PFSK-1 (cell line): ENCODE results near the gene TIMM13.

ENCODE experiments used
- FOXP2 ChIP-seq: optimal IDR thresholded peaks from 2 replicates; pipeline ENCODE3; 2011; ENCODE audit warnings: borderline replicate concordance, control low read depth, inconsistent platforms; ENCODE audit not compliant: insufficient read depth; ENCODE audit errors: extremely low read length, extremely low read depth
- POLR2AphosphoS5 ChIP-seq: IDR thresholded peaks from 2 replicates; pipeline ENCODE4 v1.6.1; 2012; ENCODE audit warnings: low read depth, mild to moderate bottlenecking, control low read depth, low read length, moderate library complexity
- REST ChIP-seq, 2 experiments: IDR thresholded peaks; 2 replicates each; pipeline versions ENCODE4 v1.6.1 to v1.8.0; 2011 to 2012; ENCODE audit warnings: low read depth in 2 of 2, low read length in 2 of 2, control low read depth in 1 of 2, inconsistent platforms in 1 of 2, mild to moderate bottlenecking in 1 of 2, moderate library complexity in 1 of 2; ENCODE audit not compliant: insufficient read depth in 1 of 2
- SIN3A ChIP-seq: IDR thresholded peaks from 2 replicates; pipeline ENCODE4 v1.6.1; 2012; ENCODE audit warnings: mild to moderate bottlenecking, low read length, moderate library complexity, borderline replicate concordance; ENCODE audit not compliant: insufficient read depth
- TAF1 ChIP-seq: IDR thresholded peaks from 2 replicates; pipeline ENCODE4 v1.6.1; 2012; ENCODE audit warnings: low read length, control low read depth, borderline replicate concordance; ENCODE audit not compliant: insufficient read depth

TIMM13 gene

GRCh38 chr19:2461751-2462634 is 34.6 kb upstream of the TIMM13 start:
- no peak for TF ChIP-seq SIN3A
- no peak for TF ChIP-seq TAF1
- TF ChIP-seq FOXP2 = no peak
- no peak for TF ChIP-seq REST (IDR thresholded peaks at IDR 0.05; ENCODE audit: insufficient read depth in 1 of 2, low read depth in 2 of 2, low read length in 2 of 2)

GRCh38 chr19:2460245-2460644 is 32.9 kb upstream of the TIMM13 start:
- TF ChIP-seq REST (IDR thresholded peaks at IDR 0.05; ENCODE audit: insufficient read depth in 1 of 2, low read depth in 2 of 2, low read length in 2 of 2) = no peak
- TF ChIP-seq TAF1 = no peak
- TF ChIP-seq FOXP2 = no peak
- TF ChIP-seq SIN3A = no peak
- TF ChIP-seq POLR2AphosphoS5 = no peak

DNA sequence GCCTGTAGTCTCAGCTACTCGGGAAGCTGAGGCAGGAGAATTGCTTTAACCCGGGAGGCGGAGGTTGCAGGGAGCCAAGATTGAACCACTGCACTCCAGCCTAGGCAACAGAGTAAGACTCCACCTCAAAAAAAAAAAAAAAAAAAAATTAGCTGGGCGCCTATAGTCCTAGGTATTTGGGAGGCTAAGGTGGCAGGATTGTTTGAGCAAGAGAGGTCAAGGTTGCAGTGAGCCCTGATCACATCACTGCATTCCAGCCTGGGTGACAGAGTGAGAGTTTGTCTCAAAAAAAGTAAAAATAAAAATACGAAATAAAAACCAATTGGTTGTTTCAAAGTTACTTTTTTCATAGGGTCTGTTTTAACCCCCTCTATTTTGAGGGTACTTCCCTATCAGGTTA is 30.7 kb upstream of the TIMM13 start:
- TF ChIP-seq FOXP2 (no peak), POLR2AphosphoS5 (no peak), SIN3A (no peak), TAF1 (no peak), REST (IDR thresholded peaks at IDR 0.05; ENCODE audit: insufficient read depth in 1 of 2, low read depth in 2 of 2, low read length in 2 of 2) (no peak)

GRCh38 chr19:2457394-2458037 is 30.1 kb upstream of the TIMM13 start:
- TF ChIP-seq FOXP2 = no peak
- TF ChIP-seq SIN3A = no peak

GRCh38 chr19:2455851-2456570 is 28.6 kb upstream of the TIMM13 start:
- TF ChIP-seq POLR2AphosphoS5 = no peak
- no peak for TF ChIP-seq SIN3A
- TF ChIP-seq TAF1 = no peak
- no peak for TF ChIP-seq REST (IDR thresholded peaks at IDR 0.05; ENCODE audit: insufficient read depth in 1 of 2, low read depth in 2 of 2, low read length in 2 of 2)
- TF ChIP-seq FOXP2 = no peak
